Gastroesophageal sphincter (tissue), 3 donors: ENCODE results near the gene RAG2.

Experiments
- CTCF ChIP-seq, 4 experiments: fragments of 200-600 bp in 2 of 4; fragments of 450-650 bp in 2 of 4; sonication (generic) in 1 of 4; IDR thresholded peaks; one replicate each; pipeline ENCODE4 v1.5.1; 2017 to 2019; ENCODE audit warnings: antibody characterized with exemption in 4 of 4, mild to moderate bottlenecking in 2 of 4, moderate library complexity in 2 of 4
- EP300 ChIP-seq: sonication (generic); formaldehyde crosslinking; IDR thresholded peaks from one replicate; pipeline ENCODE4 v1.6.1; 2017; ENCODE audit warnings: antibody characterized with exemption, mild to moderate bottlenecking
- POLR2A ChIP-seq, 2 donors: fragments of 450-650 bp; IDR thresholded peaks; one replicate each; pipeline ENCODE4 v1.6.1; 2017; ENCODE audit warnings: antibody characterized with exemption in 2 of 2, mild to moderate bottlenecking in 2 of 2, moderate library complexity in 1 of 2

- no peak for TF ChIP-seq CTCF (IDR thresholded peaks at IDR 0.05)
- no peak for TF ChIP-seq EP300
- no peak for TF ChIP-seq POLR2A (IDR thresholded peaks at IDR 0.05)
These were observed 4.1 kb upstream of the RAG2 start for GRCh38 chr11:36602135-36602534.
